CD14-positive monocyte (primary cell): ENCODE measurements around the gene DES. TPM values are rescaled to one million over a fixed set of nuclear protein-coding genes. Genes with fewer than 3 reads are reported as not detected.
A peak's percentile ranks its signal among the peaks of the same experiment; 100 is the strongest.
"Not testable (repeated sequence)": the region's sequence is repeated elsewhere in the genome, so short reads cannot be mapped to it uniquely, and the experiment has no call there.

ENCODE experiments used
- DNase-seq, 3 donors: peaks; one replicate each; pipeline ENCODE4 v3.0.0-alpha.2; 2011 to 2022
- H2AFZ ChIP-seq: 2 replicates; pipeline ENCODE4 v1.6.0; 2012; ENCODE audit warnings: mild to moderate bottlenecking, low read depth, low read length, inconsistent platforms; ENCODE audit not compliant: insufficient read depth, poor library complexity, severe bottlenecking
- H3K27ac ChIP-seq, 2 donors: 1 replicate in 1 of 2; 2 replicates in 1 of 2; pipeline ENCODE4 v1.5.1; 2012 to 2013; ENCODE audit warnings: low read length in 2 of 2, control low read depth in 1 of 2, inconsistent platforms in 1 of 2, low read depth in 1 of 2, mild to moderate bottlenecking in 1 of 2
- H3K27me3 ChIP-seq, 2 donors: one replicate each; pipeline versions ENCODE4 v1.6.0 to v1.6.1; 2011 to 2013; ENCODE audit warnings: low read length in 2 of 2; ENCODE audit not compliant: control insufficient read depth in 2 of 2, insufficient read depth in 2 of 2
- H3K36me3 ChIP-seq, 2 donors: replicated peaks in 1 of 2; 1 replicate in 1 of 2; 2 replicates in 1 of 2; pipeline versions ENCODE4 v1.5.1 to v1.6.1; 2012 to 2013; ENCODE audit warnings: low read length in 2 of 2, control low read depth in 1 of 2, inconsistent platforms in 1 of 2, mild to moderate bottlenecking in 1 of 2; ENCODE audit not compliant: insufficient read depth in 2 of 2, control insufficient read depth in 1 of 2
- H3K4me1 ChIP-seq, 2 donors: 1 replicate in 1 of 2; 2 replicates in 1 of 2; pipeline versions ENCODE4 v1.5.1 to v1.6.1; 2012 to 2013; ENCODE audit warnings: low read length in 2 of 2, control low read depth in 1 of 2, inconsistent platforms in 1 of 2, mild to moderate bottlenecking in 1 of 2, moderate library complexity in 1 of 2; ENCODE audit not compliant: insufficient read depth in 2 of 2, control insufficient read depth in 1 of 2
- H3K4me2 ChIP-seq: replicated peaks from 2 replicates; pipeline ENCODE3; 2012; ENCODE audit warnings: low read length, moderate library complexity, mild to moderate bottlenecking; ENCODE audit not compliant: poor library complexity, severe bottlenecking; ENCODE audit errors: extremely low read depth
- H3K4me3 ChIP-seq, 3 experiments: fragments of 200-600 bp in 1 of 3; sonication (generic) in 1 of 3; replicated peaks in 1 of 3; 1 replicate in 2 of 3; 2 replicates in 1 of 3; pipeline ENCODE4 v1.5.1; 2011 to 2013; ENCODE audit warnings: low read length in 3 of 3, mild to moderate bottlenecking in 3 of 3, control low read depth in 2 of 3, low read depth in 2 of 3, inconsistent platforms in 1 of 3, moderate library complexity in 1 of 3
- H3K79me2 ChIP-seq: 2 replicates; pipeline ENCODE4 v1.6.0; 2012; ENCODE audit warnings: mild to moderate bottlenecking, control low read depth, inconsistent platforms, low read length, moderate library complexity; ENCODE audit not compliant: insufficient read depth
- H3K9ac ChIP-seq: 2 replicates; pipeline ENCODE4 v1.6.0; 2017; ENCODE audit warnings: low read length, mild to moderate bottlenecking; ENCODE audit not compliant: insufficient read depth, poor library complexity, severe bottlenecking
- H3K9me3 ChIP-seq, 2 donors: replicated peaks in 1 of 2; 1 replicate in 1 of 2; 2 replicates in 1 of 2; pipeline versions ENCODE4 v1.5.1 to v1.6.1; 2012 to 2013; ENCODE audit warnings: low read length in 2 of 2, control low read depth in 1 of 2; ENCODE audit not compliant: control insufficient read depth in 1 of 2, insufficient read depth in 1 of 2
- H4K20me1 ChIP-seq: 2 replicates; pipeline ENCODE4 v1.6.0; 2012; ENCODE audit warnings: mild to moderate bottlenecking, low read length, control low read depth, moderate library complexity; ENCODE audit not compliant: insufficient read depth
- H3K27ac Mint-ChIP-seq, 7 donors: one replicate each; pipeline ENCODE4 v1.8.0; 2020; ENCODE audit warnings: mild to moderate bottlenecking in 7 of 7, mixed read lengths in 7 of 7, moderate library complexity in 6 of 7, inconsistent platforms in 2 of 7
- H3K27me3 Mint-ChIP-seq, 3 donors: one replicate each; pipeline ENCODE4 v1.8.0; 2021 to 2022; ENCODE audit warnings: low read depth in 3 of 3, mild to moderate bottlenecking in 3 of 3, mixed read lengths in 3 of 3, moderate library complexity in 3 of 3, inconsistent platforms in 1 of 3
- H3K36me3 Mint-ChIP-seq, 2 donors: one replicate each; pipeline ENCODE4 v1.8.0; 2020; ENCODE audit warnings: mixed read lengths in 2 of 2, inconsistent platforms in 1 of 2, mild to moderate bottlenecking in 1 of 2
- H3K4me1 Mint-ChIP-seq: one replicate; pipeline ENCODE4 v1.8.0; 2020; ENCODE audit warnings: mild to moderate bottlenecking, mixed read lengths
- H3K4me3 Mint-ChIP-seq, 2 donors: one replicate each; pipeline ENCODE4 v1.8.0; 2020; ENCODE audit warnings: mild to moderate bottlenecking in 2 of 2, mixed read lengths in 2 of 2, moderate library complexity in 1 of 2
- H3K9me3 Mint-ChIP-seq, 7 donors: one replicate each; pipeline ENCODE4 v1.8.0; 2020 to 2022; ENCODE audit warnings: mixed read lengths in 7 of 7, mild to moderate bottlenecking in 6 of 7, moderate library complexity in 6 of 7, inconsistent platforms in 2 of 7
- WGBS: methylation state at CpG from one replicate; pipeline ENCODE4 v1.1.5; 2013; ENCODE audit warnings: missing lambda C conversion rate; ENCODE audit not compliant: insufficient coverage; 5-methylcytosine and 5-hydroxymethylcytosine counted together
- intact Hi-C, 2 donors: fragments of 100-400 bp; cut with micrococcal nuclease; formaldehyde crosslinking; loops; one replicate each; pipeline versions ENCODE4 v1.15.0 to v1.15.1; 2023
- polyA plus RNA-seq, 3 donors: library from polyadenylated mRNA; depleted of rRNA in 1 of 3; unstranded in 2 of 3; stranded (reverse) in 1 of 3; fragments of 300-500 nt in 2 of 3; fragments of >200 nt in 1 of 3; fragmentation: Illumina TruSeq in 2 of 3; gene quantifications; 1 replicate in 2 of 3; 2 replicates in 1 of 3; pipeline ENCODE4 v1.2.3, GENCODE V29; 2012 to 2021
- TF ChIP-seq, protein P1 (sequence below): fragments of 200-600 bp; IDR thresholded peaks from one replicate; pipeline ENCODE4 v1.8.0; 2022; ENCODE audit warnings: antibody characterized with exemption, mild to moderate bottlenecking

DES gene
- polyA plus RNA-seq, 3 donors, result 2.4 to 4.0 (median 2.4) TPM

- intact Hi-C loops, result loop anchor here (1.0 to 5.0 kb wide), 6 partner anchors 92 to 227 kb away; partner anchors contain the start of genes GMPPA (in 2 of the 2), CHPF (in 1 of the 2), NHEJ1 (in 1 of the 2) and STK11IP (in 1 of the 2)
- H3K9me3 Mint-ChIP-seq, result peaks cover 0 to 8% (median 3%) of the 10 kb centered on the region in 7 donors
- Histone ChIP-seq H3K79me2 (no peaks in the 10 kb centered on the region), H3K9ac (no peak overlapping the region), H3K27me3 (peaks cover 0 to 6% of the 10 kb centered on the region in 2 donors), H3K4me3 (peak overlapping the region in 2 of 3 experiments; percentile 6 to 60), H3K4me2 (peak overlapping the region; percentile 54), H3K27ac (no peak overlapping the region), H2AFZ (peak overlapping the region; percentile 67), H4K20me1 (no peaks in the 10 kb centered on the region), H3K4me1 (peaks cover 14 to 19% of the 10 kb centered on the region in 2 donors), H3K9me3 (no peaks in the 10 kb centered on the region), H3K36me3 (peaks cover 23 to 26% of the 10 kb centered on the region in 2 donors)
- H3K4me1 Mint-ChIP-seq, result peaks cover 21% of the 10 kb centered on the region
- 40% methylated on average over 1 of the region's 6 CpGs for WGBS
- H3K27me3 Mint-ChIP-seq, result peaks cover 6 to 12% (median 9%) of the 10 kb centered on the region in 3 donors
- TF ChIP-seq, protein P1, sequence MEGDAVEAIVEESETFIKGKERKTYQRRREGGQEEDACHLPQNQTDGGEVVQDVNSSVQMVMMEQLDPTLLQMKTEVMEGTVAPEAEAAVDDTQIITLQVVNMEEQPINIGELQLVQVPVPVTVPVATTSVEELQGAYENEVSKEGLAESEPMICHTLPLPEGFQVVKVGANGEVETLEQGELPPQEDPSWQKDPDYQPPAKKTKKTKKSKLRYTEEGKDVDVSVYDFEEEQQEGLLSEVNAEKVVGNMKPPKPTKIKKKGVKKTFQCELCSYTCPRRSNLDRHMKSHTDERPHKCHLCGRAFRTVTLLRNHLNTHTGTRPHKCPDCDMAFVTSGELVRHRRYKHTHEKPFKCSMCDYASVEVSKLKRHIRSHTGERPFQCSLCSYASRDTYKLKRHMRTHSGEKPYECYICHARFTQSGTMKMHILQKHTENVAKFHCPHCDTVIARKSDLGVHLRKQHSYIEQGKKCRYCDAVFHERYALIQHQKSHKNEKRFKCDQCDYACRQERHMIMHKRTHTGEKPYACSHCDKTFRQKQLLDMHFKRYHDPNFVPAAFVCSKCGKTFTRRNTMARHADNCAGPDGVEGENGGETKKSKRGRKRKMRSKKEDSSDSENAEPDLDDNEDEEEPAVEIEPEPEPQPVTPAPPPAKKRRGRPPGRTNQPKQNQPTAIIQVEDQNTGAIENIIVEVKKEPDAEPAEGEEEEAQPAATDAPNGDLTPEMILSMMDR, result no peak
- peak overlapping the region in 5 of 7 donors; percentile 2 to 68 (median 51) for H3K27ac Mint-ChIP-seq
- H3K36me3 Mint-ChIP-seq, result peaks cover 25% of the 10 kb centered on the region in 2 donors
- H3K4me3 Mint-ChIP-seq, result peak overlapping the region; percentile 59 to 71
- no peak for DNase-seq
These were observed 29.3 kb upstream of the DES start for GRCh38 chr2:219388907-219389156.

- 92% methylated on average over 5 of the region's 9 CpGs for WGBS
- Histone ChIP-seq H3K27ac (no peak overlapping the region), H3K9ac (no peak overlapping the region), H2AFZ (no peak overlapping the region), H3K36me3 (no peaks in the 10 kb centered on the region), H3K4me1 (peaks cover 16 to 19% of the 10 kb centered on the region in 2 donors), H3K79me2 (no peaks in the 10 kb centered on the region), H4K20me1 (no peaks in the 10 kb centered on the region), H3K27me3 (peaks cover 0 to 6% of the 10 kb centered on the region in 2 donors), H3K9me3 (no peaks in the 10 kb centered on the region), H3K4me2 (no peak overlapping the region), H3K4me3 (no peak overlapping the region)
- TF ChIP-seq, protein P1, result no peak
- Mint-ChIP-seq H3K36me3 (no peaks in the 10 kb centered on the region), H3K9me3 (peaks cover 0 to 8% (median 3%) of the 10 kb centered on the region in 7 donors), H3K27me3 (peaks cover 10 to 12% (median 11%) of the 10 kb centered on the region in 3 donors), H3K4me1 (peaks cover 16% of the 10 kb centered on the region), H3K27ac (no peak overlapping the region), H3K4me3 (no peak overlapping the region)
- DNase-seq, result no peak
- intact Hi-C loops, result no loop called here
These were observed 25.4 kb upstream of the DES start for GRCh38 chr2:219392754-219393153.

- H3K4me3 Mint-ChIP-seq, H3K4me2 ChIP-seq, H3K27me3 ChIP-seq, H3K36me3 ChIP-seq, H2AFZ ChIP-seq, H3K4me3 ChIP-seq, intact Hi-C loops, H3K9me3 ChIP-seq, H3K9ac ChIP-seq, H3K79me2 ChIP-seq, H4K20me1 ChIP-seq, DNase-seq, H3K4me1 Mint-ChIP-seq, H3K27ac Mint-ChIP-seq, H3K36me3 Mint-ChIP-seq, H3K9me3 Mint-ChIP-seq, H3K27ac ChIP-seq: not testable (repeated sequence)
- peaks cover 11 to 12% (median 11%) of the 10 kb centered on the region in 3 donors for H3K27me3 Mint-ChIP-seq
- WGBS, result 100% methylated on average over 4 of the region's 9 CpGs
- peaks cover 12 to 13% of the 10 kb centered on the region in 2 donors for H3K4me1 ChIP-seq
These were observed 23.1 kb upstream of the DES start for GRCh38 chr2:219395056-219395455.
